Ovary (tissue), 3 donors: ENCODE results near the gene ARHGEF11.

Experiments
- CTCF ChIP-seq, 3 donors: fragments of 450-650 bp in 2 of 3; fragments of 200-600 bp in 1 of 3; IDR thresholded peaks; one replicate each; pipeline versions ENCODE4 v1.5.1 to v1.8.0; 2016 to 2022; ENCODE audit warnings: antibody characterized with exemption in 3 of 3, mild to moderate bottlenecking in 1 of 3
- EP300 ChIP-seq: sonication (generic); formaldehyde crosslinking; IDR thresholded peaks from one replicate; pipeline ENCODE4 v1.6.1; 2017; ENCODE audit warnings: antibody characterized with exemption
- POLR2A ChIP-seq: fragments of 450-650 bp; IDR thresholded peaks from one replicate; pipeline ENCODE4 v1.6.1; 2017; ENCODE audit warnings: antibody characterized with exemption, mild to moderate bottlenecking, moderate library complexity
- donor health status: DM: no; HTN: no; CAD: no.

GRCh38 chr1:157086299-157086698, 40.8 kb upstream of the ARHGEF11 start:
- TF ChIP-seq CTCF (IDR thresholded peaks at IDR 0.05): no peak
- no peak for TF ChIP-seq POLR2A
- no peak for TF ChIP-seq EP300
